Measurements from ENCODE around the gene PLXDC2.

The PLXDC2 gene

GRCh38 chr10:19958787-19959186, 142.6 kb downstream of the PLXDC2 start:
- Histone ChIP-seq H3K9me3 (ENCODE audit: control insufficient read depth, insufficient read depth, low read depth, low read length) (no peaks in the 10 kb centered on the region), H3K4me3 (ENCODE audit: low read depth, low read length) (no peak overlapping the region), H3K4me1 (ENCODE audit: control insufficient read depth, insufficient read depth, low read length) (no peaks in the 10 kb centered on the region), H3K36me3 (ENCODE audit: control insufficient read depth in 2 of 2, insufficient read depth in 1 of 2, low read length in 2 of 2) (no peaks in the 10 kb centered on the region), H3K27ac (ENCODE audit: extremely low read depth, low read depth, low read length) (no peak overlapping the region)
- TF ChIP-seq, protein P1, sequence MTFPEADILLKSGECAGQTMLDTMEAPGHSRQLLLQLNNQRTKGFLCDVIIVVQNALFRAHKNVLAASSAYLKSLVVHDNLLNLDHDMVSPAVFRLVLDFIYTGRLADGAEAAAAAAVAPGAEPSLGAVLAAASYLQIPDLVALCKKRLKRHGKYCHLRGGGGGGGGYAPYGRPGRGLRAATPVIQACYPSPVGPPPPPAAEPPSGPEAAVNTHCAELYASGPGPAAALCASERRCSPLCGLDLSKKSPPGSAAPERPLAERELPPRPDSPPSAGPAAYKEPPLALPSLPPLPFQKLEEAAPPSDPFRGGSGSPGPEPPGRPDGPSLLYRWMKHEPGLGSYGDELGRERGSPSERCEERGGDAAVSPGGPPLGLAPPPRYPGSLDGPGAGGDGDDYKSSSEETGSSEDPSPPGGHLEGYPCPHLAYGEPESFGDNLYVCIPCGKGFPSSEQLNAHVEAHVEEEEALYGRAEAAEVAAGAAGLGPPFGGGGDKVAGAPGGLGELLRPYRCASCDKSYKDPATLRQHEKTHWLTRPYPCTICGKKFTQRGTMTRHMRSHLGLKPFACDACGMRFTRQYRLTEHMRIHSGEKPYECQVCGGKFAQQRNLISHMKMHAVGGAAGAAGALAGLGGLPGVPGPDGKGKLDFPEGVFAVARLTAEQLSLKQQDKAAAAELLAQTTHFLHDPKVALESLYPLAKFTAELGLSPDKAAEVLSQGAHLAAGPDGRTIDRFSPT (tag by site-specific recombination; IDR thresholded peaks at IDR 0.05): no peak
- TF ChIP-seq ZNF114 (tag by site-specific recombination; IDR thresholded peaks at IDR 0.05) (no peak), ZNF747 (tag by site-specific recombination; IDR thresholded peaks at IDR 0.05) (no peak), PRDM1 (tag by site-specific recombination; IDR thresholded peaks at IDR 0.05) (no peak), ZNF843 (tag by site-specific recombination; IDR thresholded peaks at IDR 0.05) (no peak), REPIN1 (tag by site-specific recombination; IDR thresholded peaks at IDR 0.05; ENCODE audit: low read depth) (no peak), ZNF335 (tag by site-specific recombination; conservative IDR thresholded peaks at IDR 0.05) (no peak), ZNF354C (tag by site-specific recombination; IDR thresholded peaks at IDR 0.05; ENCODE audit: borderline replicate concordance, low read depth) (no peak), ZNF600 (tag by site-specific recombination; IDR thresholded peaks at IDR 0.05) (no peak), ZNF658 (tag by site-specific recombination; IDR thresholded peaks at IDR 0.05) (no peak)
- POLR2A ChIA-PET: no interaction called here
- CTCF ChIA-PET: no interaction called here

DNA sequence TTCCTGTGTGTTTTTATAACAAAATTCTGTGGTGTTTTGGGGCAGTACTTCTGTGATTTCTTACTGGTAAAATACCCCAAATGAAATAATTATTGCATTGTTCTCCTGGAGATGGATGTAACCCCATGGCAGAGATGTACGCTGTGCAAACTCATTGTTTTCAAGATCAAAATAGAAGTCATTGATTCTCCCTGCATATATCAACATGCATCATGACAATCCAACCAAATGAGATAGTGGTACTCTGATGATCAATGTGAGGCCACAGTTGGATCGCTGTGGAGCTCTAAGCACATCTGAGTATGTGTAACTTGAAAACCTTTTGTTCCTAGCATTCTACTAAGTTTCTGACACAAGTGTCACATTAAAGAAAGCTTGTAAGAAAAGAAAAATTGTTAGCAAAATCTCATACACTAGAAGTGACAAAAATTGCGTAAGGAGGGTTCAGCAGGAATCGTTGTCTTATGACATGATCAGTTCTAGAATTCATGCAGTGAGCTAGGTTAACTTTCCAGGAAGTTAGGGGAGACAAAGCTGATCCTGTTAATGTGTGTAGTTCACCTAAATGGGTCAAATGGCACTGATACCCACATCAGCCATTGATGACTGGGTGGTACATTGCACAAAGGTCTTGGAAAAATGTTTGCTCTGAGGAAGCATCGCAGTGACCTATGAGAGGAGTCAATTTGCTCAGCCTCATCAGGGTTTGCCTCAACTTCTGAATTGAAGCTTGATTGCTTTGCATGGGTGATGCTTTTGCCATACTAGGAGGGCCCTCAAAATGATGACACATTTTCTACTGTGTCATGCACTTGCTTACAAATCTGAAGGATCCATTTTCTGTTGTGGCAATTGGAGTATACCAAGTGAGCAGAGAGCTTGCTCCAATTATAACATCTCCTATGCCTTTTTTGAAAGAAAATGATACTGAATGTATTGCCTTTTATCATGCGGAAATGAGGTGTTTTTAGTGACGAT, 145.1 kb downstream of the PLXDC2 start:
- Histone ChIP-seq H3K36me3 (ENCODE audit: control insufficient read depth in 2 of 2, insufficient read depth in 1 of 2, low read length in 2 of 2) (no peaks in the 10 kb centered on the region), H3K4me3 (ENCODE audit: low read depth, low read length) (no peak overlapping the region), H3K9me3 (ENCODE audit: control insufficient read depth, insufficient read depth, low read depth, low read length) (no peaks in the 10 kb centered on the region), H3K4me1 (ENCODE audit: control insufficient read depth, insufficient read depth, low read length) (no peaks in the 10 kb centered on the region), H3K27ac (ENCODE audit: extremely low read depth, low read depth, low read length) (no peak overlapping the region)
- ChIA-PET POLR2A (no interaction called here), CTCF (no interaction called here)
- no peak for TF ChIP-seq ZBTB1 (tag by site-specific recombination; IDR thresholded peaks at IDR 0.05)

DNA sequence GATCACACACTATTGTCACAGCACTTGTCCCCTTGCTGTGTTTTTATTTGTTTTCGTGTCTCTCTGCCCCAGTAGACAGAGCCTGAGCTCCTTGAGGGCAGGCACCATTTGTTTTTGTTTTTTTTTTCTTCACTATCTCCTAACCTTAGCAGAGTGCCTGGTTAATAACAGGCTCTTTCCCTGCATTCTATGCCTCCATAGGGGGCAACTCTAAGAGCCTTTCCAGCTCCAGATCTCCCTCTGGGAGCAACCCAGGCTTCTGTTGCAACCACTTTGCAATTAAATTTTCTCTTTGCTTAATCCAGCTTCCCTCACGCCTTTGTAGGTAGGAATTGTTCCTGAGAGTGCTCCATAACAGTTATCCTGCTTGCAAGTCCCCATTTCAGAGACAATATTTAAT, 148.4 kb downstream of the PLXDC2 start:
- H3K4me1 ChIP-seq (ENCODE audit: control insufficient read depth, insufficient read depth, low read length): no peaks in the 10 kb centered on the region
- H3K9me3 ChIP-seq (ENCODE audit: control insufficient read depth, insufficient read depth, low read depth, low read length): no peaks in the 10 kb centered on the region
- H3K27ac ChIP-seq (ENCODE audit: extremely low read depth, low read depth, low read length): no peak overlapping the region
- H3K36me3 ChIP-seq (ENCODE audit: control insufficient read depth in 2 of 2, insufficient read depth in 1 of 2, low read length in 2 of 2): no peaks in the 10 kb centered on the region
- no peak overlapping the region for H3K4me3 ChIP-seq (ENCODE audit: low read depth, low read length)
- ChIA-PET CTCF (no interaction called here), POLR2A (no interaction called here)
- TF ChIP-seq ZNF433 (tag by site-specific recombination; IDR thresholded peaks at IDR 0.05; ENCODE audit: low read depth) (no peak), HOXD13 (CRISPR knock-in tag; IDR thresholded peaks at IDR 0.05; ENCODE audit: borderline replicate concordance) (no peak)

DNA sequence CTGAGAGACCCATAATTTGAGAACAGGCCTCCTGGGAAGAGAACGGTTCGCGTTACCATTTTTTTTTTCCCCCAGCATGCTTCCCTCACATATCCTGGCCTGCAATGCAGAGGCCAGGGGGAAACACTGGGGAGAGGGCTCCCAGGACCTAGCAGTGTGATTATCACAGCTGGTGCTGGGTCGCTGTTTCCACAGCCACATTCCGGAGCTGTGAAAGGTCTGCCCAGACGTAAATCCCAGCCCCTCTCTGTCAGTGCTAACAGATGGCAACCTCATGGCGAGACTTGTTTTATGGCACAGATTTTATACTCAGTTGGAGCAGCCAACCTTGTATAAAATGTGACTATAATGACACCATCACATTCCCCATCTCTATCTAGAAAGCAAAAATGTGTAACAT, 150.5 kb downstream of the PLXDC2 start:
- no peaks in the 10 kb centered on the region for H3K9me3 ChIP-seq (ENCODE audit: control insufficient read depth, insufficient read depth, low read depth, low read length)
- no peak overlapping the region for H3K4me3 ChIP-seq (ENCODE audit: low read depth, low read length)
- POLR2A ChIA-PET: no interaction called here
- no peak overlapping the region for H3K27ac ChIP-seq (ENCODE audit: extremely low read depth, low read depth, low read length)
- H3K4me1 ChIP-seq (ENCODE audit: control insufficient read depth, insufficient read depth, low read length): no peaks in the 10 kb centered on the region
- TF ChIP-seq ZFP41 (tag by site-specific recombination; IDR thresholded peaks at IDR 0.05; ENCODE audit: borderline replicate concordance) (no peak), ZNF416 (tag by site-specific recombination; IDR thresholded peaks at IDR 0.05) (no peak), ZIC2 (tag by site-specific recombination; IDR thresholded peaks at IDR 0.05) (0 out of 2 replicates have a peak, but pooled peaks have one; percentile 13)
- TF ChIP-seq, protein P2, sequence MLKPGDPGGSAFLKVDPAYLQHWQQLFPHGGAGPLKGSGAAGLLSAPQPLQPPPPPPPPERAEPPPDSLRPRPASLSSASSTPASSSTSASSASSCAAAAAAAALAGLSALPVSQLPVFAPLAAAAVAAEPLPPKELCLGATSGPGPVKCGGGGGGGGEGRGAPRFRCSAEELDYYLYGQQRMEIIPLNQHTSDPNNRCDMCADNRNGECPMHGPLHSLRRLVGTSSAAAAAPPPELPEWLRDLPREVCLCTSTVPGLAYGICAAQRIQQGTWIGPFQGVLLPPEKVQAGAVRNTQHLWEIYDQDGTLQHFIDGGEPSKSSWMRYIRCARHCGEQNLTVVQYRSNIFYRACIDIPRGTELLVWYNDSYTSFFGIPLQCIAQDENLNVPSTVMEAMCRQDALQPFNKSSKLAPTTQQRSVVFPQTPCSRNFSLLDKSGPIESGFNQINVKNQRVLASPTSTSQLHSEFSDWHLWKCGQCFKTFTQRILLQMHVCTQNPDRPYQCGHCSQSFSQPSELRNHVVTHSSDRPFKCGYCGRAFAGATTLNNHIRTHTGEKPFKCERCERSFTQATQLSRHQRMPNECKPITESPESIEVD (tag by site-specific recombination; IDR thresholded peaks at IDR 0.05): no peak
- CTCF ChIA-PET: no interaction called here
- H3K36me3 ChIP-seq (ENCODE audit: control insufficient read depth in 2 of 2, insufficient read depth in 1 of 2, low read length in 2 of 2): no peaks in the 10 kb centered on the region
